Heart left ventricle (tissue), 16 donors: Measurements from ENCODE around the gene TMEM179. TPM values are rescaled to one million over a fixed set of nuclear protein-coding genes. Genes with fewer than 3 reads are reported as not detected.

Experiments used
- ATAC-seq, 4 donors: fragments of 200-7000 bp; cut with Tn5 transposase; one replicate each; pipeline ENCODE4 v1.9.1; 2020 to 2022; ENCODE audit warnings: moderate library complexity in 4 of 4, mild to moderate bottlenecking in 3 of 4, moderate number of reproducible peaks in 1 of 4
- DNase-seq, 5 donors: peaks; one replicate each; pipeline ENCODE4 v3.0.0-alpha.2; 2020
- H3K27ac ChIP-seq, 12 donors: fragments of 200-600 bp; sonication (generic) in 4 of 12; one replicate each; pipeline versions ENCODE4 v1.5.0 to v1.8.0; 2016 to 2022; ENCODE audit warnings: mild to moderate bottlenecking in 2 of 12
- H3K27me3 ChIP-seq, 9 donors: fragments of 200-600 bp; sonication (generic) in 2 of 9; one replicate each; pipeline versions ENCODE4 v1.5.1 to v1.8.0; 2016 to 2022; ENCODE audit warnings: mild to moderate bottlenecking in 3 of 9
- H3K36me3 ChIP-seq, 9 donors: fragments of 200-600 bp; sonication (generic) in 2 of 9; one replicate each; pipeline versions ENCODE4 v1.5.0 to v1.8.0; 2018 to 2022; ENCODE audit warnings: mild to moderate bottlenecking in 2 of 9
- H3K4me1 ChIP-seq, 12 donors: fragments of 200-600 bp; sonication (generic) in 4 of 12; one replicate each; pipeline versions ENCODE4 v1.5.0 to v1.8.0; 2016 to 2022; ENCODE audit warnings: mild to moderate bottlenecking in 3 of 12
- H3K4me3 ChIP-seq, 12 donors: fragments of 200-600 bp; sonication (generic) in 4 of 12; one replicate each; pipeline versions ENCODE4 v1.5.0 to v1.8.0; 2017 to 2022; ENCODE audit warnings: mild to moderate bottlenecking in 9 of 12, moderate library complexity in 4 of 12
- H3K9me3 ChIP-seq, 12 donors: fragments of 200-600 bp; sonication (generic) in 4 of 12; one replicate each; pipeline versions ENCODE4 v1.5.0 to v1.8.0; 2016 to 2022; ENCODE audit warnings: mild to moderate bottlenecking in 1 of 12
- CTCF ChIP-seq, 12 donors: fragments of 200-600 bp; sonication (generic) in 4 of 12; IDR thresholded peaks; one replicate each; pipeline versions ENCODE4 v1.5.0 to v1.8.0; 2018 to 2022; ENCODE audit warnings: antibody characterized with exemption in 12 of 12, mild to moderate bottlenecking in 5 of 12
- POLR2A ChIP-seq, 2 donors: fragments of 450-650 bp; IDR thresholded peaks; one replicate each; pipeline ENCODE4 v1.6.1; 2017; ENCODE audit warnings: antibody characterized with exemption in 2 of 2, mild to moderate bottlenecking in 2 of 2, moderate library complexity in 2 of 2
- WGBS, 4 donors: extraction: QIAGEN DNeasy Blood & Tissue Kit in 2 of 4; methylation state at CpG; one replicate each; pipeline versions ENCODE4 v1.1.5 to v1.1.7; 2013 to 2018; 5-methylcytosine and 5-hydroxymethylcytosine counted together
- intact Hi-C, 10 donors: fragments of 100-400 bp; cut with DNase I; formaldehyde crosslinking; loops; one replicate each; pipeline versions ENCODE4 v1.11.1 to v1.14.2; 2022
- polyA plus RNA-seq, 2 donors: library from polyadenylated mRNA; stranded (reverse); fragments of 200-250 nt; gene quantifications; one replicate each; pipeline ENCODE4 v1.2.3, GENCODE V29; 2013
- total RNA-seq, 9 donors: library from RNA; depleted of rRNA in 2 of 9; stranded (reverse); fragments of >200 nt in 2 of 9; fragmentation: NEBNext Ultra II Directional in 3 of 9; extraction: Animal tissue kit (Norgen Biotek cat#: 25700) in 3 of 9; gene quantifications; one replicate each; pipeline versions ENCODE4 v1.1.0 to v1.2.4, GENCODE V29; 2016 to 2023
- donor health status: ischemic (EF 13 %, LVEDD 7.1; RV severe dilation, severe dysfunction).
- donor health status: healthy with polysubstance abuse.
- donor health status: DM: no; HTN: yes; CAD: no.
- donor health status: DM: no; HTN: no; CAD: no.
- donor health status: ischemic (EF 25% LVEDD 6.9; RV normal size, moderate dysfunction).
- donor health status: ischemic (EF 25% LVEDD 5.7; RV mildly dilated, moderate dysfunction).
- donor health status: healthy.
- donor health status: DM: yes; HTN: yes; CAD: no.
- donor health status: ischemic (EF 35%, LVEDD 5.7; RV mildly dilated, moderate dysfunction).
- donor health status: nonischemic (EF 11% LVEDD 7.7; RV severe dilation, severe dysfunction).
- donor health status: DM: yes; HTN: yes; CAD: no.
- donor health status: PGD.
- donor health status: ischemic (EF 29% LVEDD 5.4; RV normal size, mild dysfunction).
- donor health status: nonischemic (EF 23%, LVEDD 6.1; RV moderate dilation, normal function).

Gene TMEM179
- total and polyA plus RNA-seq, 11 donors: 0.15 to 1.1 (median 0.40) TPM; not detected in 4

DNA sequence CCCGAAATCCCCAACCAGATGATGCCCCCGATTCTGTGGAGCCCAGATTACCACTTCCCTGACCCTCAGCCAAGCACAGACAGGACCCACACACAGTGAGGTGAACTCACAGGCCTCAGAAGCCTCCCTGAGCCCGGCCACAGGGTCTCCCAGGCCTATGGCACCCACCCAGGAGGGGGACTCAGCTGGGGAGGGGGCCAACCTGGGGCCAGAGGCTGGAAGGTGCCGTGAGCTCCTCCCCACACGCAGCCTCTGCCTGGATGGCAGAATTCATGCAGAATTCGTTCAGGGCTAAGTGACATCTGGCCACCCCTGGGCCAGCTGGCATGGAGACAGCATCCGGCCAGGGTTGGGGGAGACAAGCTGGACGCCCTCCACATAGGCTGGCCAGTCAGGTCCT, 11.8 kb downstream of the TMEM179 start:
- WGBS, 4 donors: 55 to 79% (median 69%) methylated on average over 2 to 8 of the region's 8 CpGs
- no peaks in the 10 kb centered on the region for H3K9me3 ChIP-seq
- intact Hi-C loops: no loop called here
- ATAC-seq: no peak
- H3K4me3 ChIP-seq: no peak overlapping the region
- peak in 1 of 5 donors; percentile 21 for DNase-seq
- H3K27ac ChIP-seq: peak overlapping the region in 2 of 12 donors; percentile 9 to 16
- peaks cover 0 to 16% (median 0%) of the 10 kb centered on the region in 9 donors for H3K36me3 ChIP-seq
- peaks cover 0 to 17% (median 1%) of the 10 kb centered on the region in 12 donors for H3K4me1 ChIP-seq
- peaks cover 0 to 29% (median 0%) of the 10 kb centered on the region in 9 donors for H3K27me3 ChIP-seq
- no peak for TF ChIP-seq POLR2A (IDR thresholded peaks at IDR 0.05)
- TF ChIP-seq CTCF (IDR thresholded peaks at IDR 0.05): no peak

DNA sequence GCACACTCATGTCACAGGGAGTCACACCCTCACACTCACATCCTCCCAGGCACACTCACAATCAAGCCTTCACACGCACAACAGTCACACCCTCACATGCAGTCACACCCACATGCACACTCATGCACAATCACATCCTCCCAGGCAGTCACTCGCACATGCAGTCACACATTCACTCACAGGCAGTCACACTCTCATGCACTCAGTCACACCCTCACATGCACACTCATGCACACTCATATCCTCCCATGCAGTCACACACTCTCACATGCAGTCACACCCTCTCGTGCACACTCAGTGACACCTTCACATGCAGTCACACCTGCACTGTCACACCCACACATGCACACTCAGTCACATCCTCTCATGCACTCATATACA, 12.3 kb downstream of the TMEM179 start:
- peaks cover 0 to 19% (median 0%) of the 10 kb centered on the region in 9 donors for H3K36me3 ChIP-seq
- no peak overlapping the region for H3K4me3 ChIP-seq
- ATAC-seq (no peak), DNase-seq (peak in 2 of 5 donors; percentile 15 to 20)
- no peak overlapping the region for H3K27ac ChIP-seq
- WGBS, 4 donors: 64 to 77% (median 71%) methylated on average over 3 of the region's 3 CpGs
- intact Hi-C loops: no loop called here
- no peaks in the 10 kb centered on the region for H3K9me3 ChIP-seq
- peaks cover 0 to 22% (median 6%) of the 10 kb centered on the region in 12 donors for H3K4me1 ChIP-seq
- H3K27me3 ChIP-seq: peaks cover 0 to 26% (median 0%) of the 10 kb centered on the region in 9 donors
- no peak for TF ChIP-seq POLR2A (IDR thresholded peaks at IDR 0.05)

- DNase-seq: peak in 3 of 5 donors; percentile 20 to 40 (median 24)
- no peak overlapping the region for H3K4me3 ChIP-seq
- peak overlapping the region in 1 of 12 donors; percentile 19 for H3K27ac ChIP-seq
- H3K27me3 ChIP-seq: peaks cover 0 to 20% (median 0%) of the 10 kb centered on the region in 9 donors
- H3K9me3 ChIP-seq: no peaks in the 10 kb centered on the region
- intact Hi-C loops: no loop called here
- WGBS, 4 donors: 70 to 77% (median 75%) methylated on average over 12 to 26 of the region's 26 CpGs
- ATAC-seq: no peak
- H3K4me1 ChIP-seq: peaks cover 0 to 28% (median 9%) of the 10 kb centered on the region in 12 donors
- no peak for TF ChIP-seq CTCF (IDR thresholded peaks at IDR 0.05)
- no peak for TF ChIP-seq POLR2A (IDR thresholded peaks at IDR 0.05)
- H3K36me3 ChIP-seq: peaks cover 0 to 19% (median 0%) of the 10 kb centered on the region in 9 donors
Observed at GRCh38 chr14:104591506-104592291, 12.9 kb downstream of the TMEM179 start.

- ATAC-seq: no peak
- Histone ChIP-seq H3K4me3 (no peak overlapping the region), H3K27me3 (peaks cover 0 to 14% (median 0%) of the 10 kb centered on the region in 9 donors), H3K27ac (peak overlapping the region in 1 of 12 donors; percentile 19), H3K4me1 (peaks cover 0 to 34% (median 15%) of the 10 kb centered on the region in 12 donors), H3K9me3 (no peaks in the 10 kb centered on the region), H3K36me3 (peaks cover 0 to 19% (median 0%) of the 10 kb centered on the region in 9 donors)
- intact Hi-C loops: no loop called here
- peak in 3 of 5 donors; percentile 22 to 53 (median 31) for DNase-seq
- WGBS, 4 donors: 61 to 68% (median 66%) methylated on average over 3 to 7 of the region's 7 CpGs
- no peak for TF ChIP-seq CTCF (IDR thresholded peaks at IDR 0.05)
- TF ChIP-seq POLR2A (IDR thresholded peaks at IDR 0.05): no peak
Observed at GRCh38 chr14:104591031-104591430, 13.5 kb downstream of the TMEM179 start.
